Measurements from ENCODE around the gene SIPA1L3. TPM values are rescaled to one million over a fixed set of nuclear protein-coding genes. Genes with fewer than 3 reads are reported as not detected.

The SIPA1L3 gene
- total and polyA plus RNA-seq, 11 donors = 4.7 to 22.9 (median 8.8) TPM

DNA sequence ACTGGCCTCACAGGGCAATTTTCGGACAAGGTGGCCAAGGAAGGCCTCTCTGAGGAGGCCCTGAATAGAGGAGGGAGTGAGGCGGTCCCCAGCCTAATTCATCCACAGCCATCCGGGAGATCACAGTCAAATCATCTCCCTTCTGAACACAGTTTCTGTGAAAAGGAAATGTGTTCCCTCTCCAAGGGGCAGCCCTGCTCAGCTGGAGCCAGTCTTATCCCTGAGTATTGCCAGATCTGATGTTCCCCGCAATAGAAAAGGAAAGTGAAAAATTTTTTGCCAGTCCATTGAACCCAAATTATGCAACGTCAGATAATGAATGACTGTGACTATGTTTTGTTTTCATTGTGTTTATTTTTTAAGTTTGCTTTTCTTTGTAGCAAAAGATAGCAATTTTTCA is 125.9 kb downstream of the SIPA1L3 start:
- intact Hi-C loops (cut with DNase I) = no loop called here
- H3K4me1 ChIP-seq = peaks cover 0 to 31% (median 14%) of the 10 kb centered on the region in 12 donors
- H3K9me3 ChIP-seq = peaks cover 0 to 6% (median 0%) of the 10 kb centered on the region in 12 donors
- WGBS, 4 donors = 82 to 86% (median 84%) methylated on average over 5 of the region's 5 CpGs
- TF ChIP-seq POLR2A (IDR thresholded peaks at IDR 0.05) = no peak
- TF ChIP-seq, protein P1, sequence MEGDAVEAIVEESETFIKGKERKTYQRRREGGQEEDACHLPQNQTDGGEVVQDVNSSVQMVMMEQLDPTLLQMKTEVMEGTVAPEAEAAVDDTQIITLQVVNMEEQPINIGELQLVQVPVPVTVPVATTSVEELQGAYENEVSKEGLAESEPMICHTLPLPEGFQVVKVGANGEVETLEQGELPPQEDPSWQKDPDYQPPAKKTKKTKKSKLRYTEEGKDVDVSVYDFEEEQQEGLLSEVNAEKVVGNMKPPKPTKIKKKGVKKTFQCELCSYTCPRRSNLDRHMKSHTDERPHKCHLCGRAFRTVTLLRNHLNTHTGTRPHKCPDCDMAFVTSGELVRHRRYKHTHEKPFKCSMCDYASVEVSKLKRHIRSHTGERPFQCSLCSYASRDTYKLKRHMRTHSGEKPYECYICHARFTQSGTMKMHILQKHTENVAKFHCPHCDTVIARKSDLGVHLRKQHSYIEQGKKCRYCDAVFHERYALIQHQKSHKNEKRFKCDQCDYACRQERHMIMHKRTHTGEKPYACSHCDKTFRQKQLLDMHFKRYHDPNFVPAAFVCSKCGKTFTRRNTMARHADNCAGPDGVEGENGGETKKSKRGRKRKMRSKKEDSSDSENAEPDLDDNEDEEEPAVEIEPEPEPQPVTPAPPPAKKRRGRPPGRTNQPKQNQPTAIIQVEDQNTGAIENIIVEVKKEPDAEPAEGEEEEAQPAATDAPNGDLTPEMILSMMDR (IDR thresholded peaks at IDR 0.05) = no peak
- no peaks in the 10 kb centered on the region for H3K27me3 ChIP-seq
- ATAC-seq = no peak
- peak overlapping the region in 1 of 12 donors; percentile 56 for H3K27ac ChIP-seq
- H3K4me3 ChIP-seq = no peak overlapping the region
- DNase-seq = no peak
- peaks cover 0 to 7% (median 0%) of the 10 kb centered on the region in 9 donors for H3K36me3 ChIP-seq

DNA sequence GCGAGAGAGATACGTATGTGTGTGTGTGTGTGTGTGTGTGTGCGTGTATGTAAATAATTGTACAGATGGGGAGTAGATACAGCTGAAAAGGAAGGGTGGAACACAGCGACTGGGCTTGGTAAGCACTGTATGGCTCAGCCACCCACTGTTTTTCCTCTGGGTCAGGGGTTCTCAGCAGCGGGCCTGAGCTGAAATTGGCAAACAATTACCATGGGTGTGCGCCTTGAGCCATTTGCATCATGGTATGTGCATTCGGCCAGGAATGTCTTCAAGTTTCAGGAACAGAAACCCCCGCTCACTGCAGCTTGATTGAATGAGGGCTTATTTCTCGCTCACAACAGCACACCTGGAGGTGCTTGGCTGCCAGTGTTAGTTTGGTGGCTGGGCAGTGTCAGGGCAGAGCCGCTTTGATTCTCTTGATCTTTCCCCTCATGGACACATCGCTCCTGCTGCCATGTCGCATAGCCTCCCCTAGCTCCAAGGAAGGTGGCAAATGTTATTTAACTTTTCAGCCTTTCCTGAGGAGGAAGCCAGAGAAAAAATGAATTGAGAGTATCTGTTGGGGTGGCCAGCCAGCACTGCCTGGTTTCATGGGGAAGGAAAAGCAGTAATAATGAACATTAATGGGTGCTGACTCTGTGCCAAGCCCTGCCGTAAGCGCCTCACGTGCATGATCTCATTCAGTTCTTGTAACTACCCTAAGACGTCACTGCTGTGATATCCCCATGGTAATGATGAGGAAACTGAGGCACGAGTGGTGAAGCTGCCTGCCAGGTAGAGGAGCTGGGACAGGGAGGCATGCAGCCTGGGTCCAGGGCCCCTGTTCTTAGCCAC is 126.9 kb downstream of the SIPA1L3 start:
- Histone ChIP-seq H3K4me1 (peaks cover 0 to 31% (median 14%) of the 10 kb centered on the region in 12 donors), H3K27ac (peak overlapping the region in 1 of 12 donors; percentile 52), H3K27me3 (no peaks in the 10 kb centered on the region), H3K36me3 (peaks cover 0 to 7% (median 0%) of the 10 kb centered on the region in 9 donors), H3K9me3 (peaks cover 0 to 6% (median 0%) of the 10 kb centered on the region in 12 donors), H3K4me3 (no peak overlapping the region)
- no peak for DNase-seq
- intact Hi-C loops (cut with DNase I) = no loop called here
- WGBS, 4 donors = 77 to 84% (median 83%) methylated on average over 16 to 17 of the region's 17 CpGs
- peak in 1 of 4 donors; percentile 41 for ATAC-seq
- TF ChIP-seq POLR2A (IDR thresholded peaks at IDR 0.05) = no peak
- TF ChIP-seq, protein P1 (IDR thresholded peaks at IDR 0.05) = no peak

DNA sequence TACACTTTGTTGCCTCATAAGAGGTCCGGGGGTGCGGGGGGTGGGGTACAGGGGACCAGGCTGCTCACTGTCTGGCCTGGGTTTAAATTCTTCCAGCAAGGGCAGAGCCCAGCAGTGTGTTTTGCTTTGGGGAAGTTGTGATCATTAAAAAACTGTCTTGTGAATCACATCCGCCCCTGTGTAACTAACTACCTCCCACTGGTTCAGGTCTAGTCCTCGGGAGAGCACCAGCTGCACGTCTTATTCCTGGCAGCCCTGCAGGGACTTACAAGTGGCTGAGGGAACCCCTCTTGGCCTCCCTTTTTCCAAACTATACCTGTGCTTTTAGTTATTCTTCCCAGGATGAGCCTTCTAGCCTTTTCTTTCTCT is 127.5 kb downstream of the SIPA1L3 start:
- H3K4me3 ChIP-seq = no peak overlapping the region
- peaks cover 0 to 7% (median 0%) of the 10 kb centered on the region in 9 donors for H3K36me3 ChIP-seq
- DNase-seq = no peak
- peak in 1 of 4 donors; percentile 43 for ATAC-seq
- peaks cover 0 to 6% (median 0%) of the 10 kb centered on the region in 12 donors for H3K9me3 ChIP-seq
- H3K27ac ChIP-seq = peak overlapping the region in 1 of 12 donors; percentile 52
- TF ChIP-seq, protein P1 (IDR thresholded peaks at IDR 0.05) = no peak
- no peak for TF ChIP-seq POLR2A (IDR thresholded peaks at IDR 0.05)
- intact Hi-C loops (cut with DNase I) = no loop called here
- H3K27me3 ChIP-seq = no peaks in the 10 kb centered on the region
- peaks cover 0 to 31% (median 14%) of the 10 kb centered on the region in 12 donors for H3K4me1 ChIP-seq
- WGBS, 4 donors = 82 to 93% (median 86%) methylated on average over 4 to 5 of the region's 5 CpGs

Measured in heart left ventricle (tissue), 16 donors.